Activated CD4-positive, alpha-beta T cell treated with anti-CD3 and anti-CD28 coated beads for 24 hours (primary cell): ENCODE measurements around the gene HSD3B7.

Source experiments
- DNase-seq, 2 donors: peaks; one replicate each; pipeline ENCODE4 v3.0.0-alpha.2; 2020; ENCODE audit warnings: low read depth in 2 of 2

The HSD3B7 gene

DNA sequence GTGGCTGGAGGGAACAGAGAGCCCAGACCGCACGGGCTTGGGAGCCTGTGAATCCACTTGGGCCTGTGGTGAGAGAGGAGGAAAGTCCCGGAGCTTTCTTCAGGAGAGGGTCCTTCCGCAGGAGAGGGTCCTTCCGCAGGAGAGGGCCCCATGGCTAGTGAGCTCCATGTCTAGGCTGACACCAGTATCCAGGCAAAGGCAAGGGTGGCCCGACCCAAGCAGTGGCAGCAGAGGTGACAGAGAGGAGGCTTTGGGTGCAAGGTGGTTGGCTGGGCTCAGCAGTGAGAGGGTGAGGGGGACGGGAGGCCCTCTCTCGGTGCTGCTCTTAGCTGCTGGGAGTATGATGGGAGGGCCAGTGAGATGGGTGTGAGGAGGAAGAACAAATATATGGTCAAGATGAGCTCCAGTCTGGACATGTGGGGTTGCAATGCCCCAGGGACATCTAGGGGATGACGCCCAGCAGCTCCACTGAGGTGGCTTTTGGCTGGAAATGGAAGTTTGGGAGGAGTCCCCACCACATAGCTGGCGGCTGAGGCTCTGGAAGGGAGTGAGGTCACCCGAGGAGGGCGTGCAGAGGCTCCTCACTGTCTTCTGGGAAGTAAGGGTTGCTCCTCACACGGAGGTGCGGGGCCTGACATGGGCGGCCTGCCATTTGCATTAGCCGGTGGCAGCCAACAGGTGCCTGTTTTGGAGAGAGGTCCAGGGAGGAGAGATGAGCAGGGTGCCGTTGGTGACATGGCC, 2.3 kb upstream of the HSD3B7 start:
- no peak for DNase-seq

DNA sequence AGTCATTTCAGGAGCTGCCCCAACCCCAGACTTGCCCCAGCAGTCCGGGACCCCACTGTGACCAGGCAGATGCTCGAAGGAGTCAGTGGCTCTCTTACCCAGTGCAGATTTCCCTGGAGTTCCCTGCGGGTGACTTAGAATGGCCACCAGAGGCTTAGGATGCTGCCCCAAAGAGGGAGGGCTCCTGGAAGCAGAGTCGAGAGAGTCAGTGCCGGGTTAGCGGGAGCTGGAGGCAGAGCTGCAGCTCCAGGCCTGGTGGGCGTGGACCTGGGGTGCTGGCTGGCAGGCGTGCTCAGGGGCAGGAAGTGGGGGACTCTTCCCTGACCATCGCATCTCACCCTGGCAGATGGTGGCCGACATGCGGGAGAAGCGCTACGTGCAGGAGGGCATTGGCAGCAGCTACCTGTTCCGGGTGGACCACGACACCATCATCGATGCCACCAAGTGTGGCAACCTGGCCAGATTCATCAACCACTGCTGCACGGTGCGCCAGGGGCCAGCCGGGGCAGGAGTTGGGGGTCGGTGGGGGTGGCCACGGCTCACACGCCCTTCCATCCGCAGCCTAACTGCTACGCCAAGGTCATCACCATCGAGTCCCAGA, 1.6 kb upstream of the HSD3B7 start:
- DNase-seq = no peak

GRCh38 chr16:30983898-30984610, 953 bp upstream of the HSD3B7 start:
- DNase-seq = no peak

GRCh38 chr16:30985401-30986128, 558 bp downstream of the HSD3B7 start:
- DNase-seq = no peak

DNA sequence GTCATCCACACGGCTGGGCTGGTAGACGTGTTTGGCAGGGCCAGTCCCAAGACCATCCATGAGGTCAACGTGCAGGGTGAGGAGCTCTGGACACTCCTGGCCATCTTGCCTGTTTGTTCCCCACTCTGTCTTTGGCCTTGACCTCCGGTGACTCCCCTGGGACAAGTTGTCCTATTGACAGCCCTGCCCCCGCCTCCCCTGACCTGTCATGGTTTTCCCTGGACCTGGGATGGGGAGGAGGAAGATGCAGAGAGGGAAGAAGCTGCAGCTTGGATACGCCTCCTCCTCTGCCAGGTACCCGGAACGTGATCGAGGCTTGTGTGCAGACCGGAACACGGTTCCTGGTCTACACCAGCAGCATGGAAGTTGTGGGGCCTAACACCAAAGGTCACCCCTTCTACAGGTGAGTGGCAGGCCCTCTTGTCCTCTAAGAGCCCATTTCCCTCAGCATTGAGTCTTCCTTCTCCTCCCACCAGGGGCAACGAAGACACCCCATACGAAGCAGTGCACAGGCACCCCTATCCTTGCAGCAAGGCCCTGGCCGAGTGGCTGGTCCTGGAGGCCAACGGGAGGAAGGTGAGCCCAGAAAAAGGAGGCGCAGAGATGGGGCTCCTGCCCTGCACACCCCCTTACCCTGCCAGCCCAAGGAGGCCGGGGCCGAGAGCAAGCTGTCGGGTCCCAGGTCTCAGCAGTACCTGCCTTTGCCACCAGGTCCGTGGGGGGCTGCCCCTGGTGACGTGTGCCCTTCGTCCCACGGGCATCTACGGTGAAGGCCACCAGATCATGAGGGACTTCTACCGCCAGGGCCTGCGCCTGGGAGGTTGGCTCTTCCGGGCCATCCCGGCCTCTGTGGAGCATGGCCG, 1.4 kb downstream of the HSD3B7 start:
- DNase-seq = no peak

DNA sequence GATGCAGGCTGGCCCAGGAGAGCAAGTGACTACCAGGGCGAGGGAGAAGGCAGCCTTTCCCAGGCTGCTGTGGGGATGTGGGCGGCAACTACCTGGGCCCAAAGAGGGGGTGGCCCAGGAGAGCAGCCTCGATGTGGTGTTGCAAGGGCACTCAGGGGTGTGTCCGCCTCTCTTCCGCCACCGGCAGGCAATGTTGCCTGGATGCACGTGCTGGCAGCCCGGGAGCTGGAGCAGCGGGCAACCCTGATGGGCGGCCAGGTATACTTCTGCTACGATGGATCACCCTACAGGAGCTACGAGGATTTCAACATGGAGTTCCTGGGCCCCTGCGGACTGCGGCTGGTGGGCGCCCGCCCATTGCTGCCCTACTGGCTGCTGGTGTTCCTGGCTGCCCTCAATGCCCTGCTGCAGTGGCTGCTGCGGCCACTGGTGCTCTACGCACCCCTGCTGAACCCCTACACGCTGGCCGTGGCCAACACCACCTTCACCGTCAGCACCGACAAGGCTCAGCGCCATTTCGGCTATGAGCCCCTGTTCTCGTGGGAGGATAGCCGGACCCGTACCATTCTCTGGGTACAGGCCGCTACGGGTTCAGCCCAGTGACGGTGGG, 2.7 kb downstream of the HSD3B7 start:
- DNase-seq = no peak

GRCh38 chr16:30989469-30990047, 4.6 kb downstream of the HSD3B7 start:
- no peak for DNase-seq

GRCh38 chr16:30990105-30990504, 5.1 kb downstream of the HSD3B7 start:
- DNase-seq = no peak

DNA sequence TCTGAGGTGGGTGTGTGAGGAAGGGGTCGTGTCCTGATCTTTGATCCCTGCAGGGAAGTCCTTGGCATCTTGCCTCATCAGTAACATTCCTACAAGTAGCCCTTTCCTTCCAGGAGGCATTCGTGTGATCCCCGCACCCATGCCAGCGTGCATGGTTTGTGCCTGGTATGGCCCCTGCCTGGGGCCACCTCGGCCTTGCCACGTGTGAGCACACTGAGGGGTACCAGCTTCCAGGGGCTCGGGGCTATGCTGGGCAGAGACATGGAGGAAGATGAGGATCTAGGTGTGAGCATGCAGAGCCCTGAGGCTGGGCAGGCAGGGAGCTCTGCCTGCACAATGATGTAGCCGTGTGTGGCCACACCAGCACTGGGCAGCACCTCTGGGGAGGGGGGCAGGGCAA, 6.0 kb downstream of the HSD3B7 start:
- DNase-seq = no peak

GRCh38 chr16:30992276-30992780, 7.3 kb downstream of the HSD3B7 start:
- DNase-seq = no peak

DNA sequence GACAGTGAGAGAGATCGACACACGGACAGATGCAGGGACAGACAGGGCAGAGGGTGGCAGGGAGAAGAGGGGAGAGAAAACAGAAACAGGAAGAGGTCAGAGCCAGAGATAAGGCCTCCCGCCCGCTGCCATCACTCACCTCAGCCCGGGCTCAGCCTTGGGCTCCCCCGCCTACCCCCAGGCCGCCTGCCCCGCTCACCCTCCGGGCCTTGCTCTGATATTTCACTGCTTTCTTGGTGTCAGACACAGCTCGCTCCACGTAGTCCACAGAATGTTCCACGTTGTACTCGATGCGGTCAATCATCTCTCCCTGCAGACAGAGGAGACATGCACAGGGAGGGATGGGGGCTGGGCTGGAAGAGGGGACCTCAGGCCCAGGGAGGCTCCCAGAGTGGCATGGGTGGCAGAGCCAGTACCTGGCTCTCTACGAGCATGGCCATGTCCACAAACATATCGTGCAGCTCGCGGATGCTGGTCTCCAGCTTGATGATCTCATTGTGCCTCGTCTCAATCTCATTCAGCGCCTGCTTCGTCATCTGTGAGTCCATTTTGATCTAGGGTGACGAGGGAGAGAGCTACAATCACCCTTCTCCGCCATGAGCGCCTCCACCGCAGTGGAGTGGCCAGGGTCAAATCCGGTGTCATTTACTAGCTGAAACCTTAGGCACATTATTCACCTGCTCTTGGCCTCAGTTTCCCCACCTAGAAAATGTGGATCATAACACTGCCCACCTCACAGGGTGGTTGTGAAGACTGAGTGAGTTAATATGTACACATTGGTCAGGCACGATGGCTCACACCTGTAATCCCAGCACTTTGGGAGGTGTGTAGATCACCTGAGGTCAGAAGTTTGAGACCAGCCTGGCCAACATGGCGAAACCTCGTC, 8.2 kb downstream of the HSD3B7 start:
- no peak for DNase-seq

- DNase-seq = no peak
These were observed 10.9 kb downstream of the HSD3B7 start for GRCh38 chr16:30995927-30996323.

DNA sequence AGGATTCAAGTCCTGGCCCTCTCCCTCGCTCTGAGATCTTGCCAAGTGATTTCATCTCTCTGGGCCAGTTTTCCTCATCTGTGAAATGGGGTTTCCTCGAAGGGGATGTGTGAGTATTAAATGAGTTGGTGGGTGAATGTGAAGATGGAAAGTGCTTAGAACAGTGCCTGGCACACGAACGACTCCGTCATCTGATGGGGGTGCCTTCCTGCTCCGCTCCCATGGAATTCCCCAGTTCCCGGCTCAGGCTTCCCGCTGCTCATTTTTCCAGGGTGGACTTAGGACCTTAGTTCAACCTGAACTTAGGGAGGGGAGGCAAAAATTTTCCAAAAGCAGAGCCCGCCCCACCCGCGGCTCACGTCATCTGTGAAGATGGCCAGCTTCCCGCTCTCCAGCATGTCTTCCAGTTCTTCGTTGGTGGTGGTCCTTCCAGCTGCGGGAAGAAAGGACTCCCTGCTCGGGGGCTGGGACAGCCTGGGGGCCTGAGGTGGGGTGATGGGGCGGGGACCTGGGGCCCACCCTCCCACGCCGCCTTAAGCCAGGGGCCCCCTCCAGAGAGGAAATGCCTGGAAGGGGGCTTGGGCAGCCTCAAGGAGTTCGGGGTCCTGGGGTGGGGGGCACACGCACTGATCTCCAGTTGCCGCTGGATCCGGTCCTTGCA, 11.4 kb downstream of the HSD3B7 start:
- DNase-seq = no peak

- peak; percentile 80 to 83 for DNase-seq
These were observed 12.1 kb downstream of the HSD3B7 start for GRCh38 chr16:30996985-30997724.

- no peak for DNase-seq
These were observed 13.0 kb downstream of the HSD3B7 start for GRCh38 chr16:30997725-30998711.

DNA sequence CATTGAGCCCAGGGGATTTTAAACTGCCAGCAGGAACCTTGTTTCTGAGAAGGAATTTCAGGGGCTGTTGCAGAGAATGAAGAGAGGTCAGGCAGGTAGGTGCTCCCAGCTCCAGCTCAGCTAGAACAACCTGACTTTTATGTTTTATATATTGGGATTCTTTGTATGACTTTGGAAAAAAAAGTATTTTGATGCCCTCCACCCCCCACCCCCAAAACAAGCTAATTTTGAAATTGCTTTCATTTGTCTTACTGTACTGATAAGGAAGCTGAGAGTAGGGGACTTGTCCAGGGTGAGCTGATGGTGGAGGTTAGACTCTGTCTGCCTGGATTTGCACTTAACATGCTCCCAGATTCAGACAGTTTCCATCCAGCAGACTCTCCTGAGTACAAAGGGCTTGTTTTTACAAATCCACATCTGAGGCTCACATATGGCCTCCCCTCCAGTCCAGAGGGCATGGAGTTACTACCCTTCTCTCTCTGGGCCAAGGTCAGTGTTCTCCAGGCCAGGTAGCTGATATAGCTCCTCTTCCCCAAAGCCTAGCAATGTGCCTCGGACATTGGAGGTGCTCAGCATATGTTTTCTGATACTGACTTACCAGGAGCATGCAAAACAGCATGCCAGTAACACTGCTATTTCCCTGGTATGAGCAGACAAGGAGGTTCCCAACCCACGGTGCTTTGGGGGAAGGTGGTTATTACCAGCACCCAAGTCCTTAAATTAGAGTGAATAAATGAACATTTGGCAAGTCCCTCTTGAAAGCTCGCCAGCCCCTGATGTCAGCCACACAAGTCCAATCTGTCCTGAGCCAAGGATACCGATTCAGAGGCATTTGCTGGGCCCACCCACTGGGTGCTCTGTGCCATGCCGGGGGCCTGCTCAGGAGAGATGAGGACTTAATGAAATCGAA, 14.1 kb downstream of the HSD3B7 start:
- DNase-seq = no peak
